Body of pancreas (tissue), 4 donors: Measurements from ENCODE around the gene SCO1.

ENCODE experiments used
- POLR2A ChIP-seq, 3 donors: fragments of 450-650 bp; IDR thresholded peaks; one replicate each; pipeline ENCODE4 v1.6.1; 2016; ENCODE audit warnings: antibody characterized with exemption in 3 of 3, mild to moderate bottlenecking in 2 of 3
- TF ChIP-seq, protein P1 (sequence below), 7 experiments: fragments of 450-650 bp in 4 of 7; fragments of 200-600 bp in 3 of 7; sonication (generic) in 3 of 7; IDR thresholded peaks; one replicate each; pipeline ENCODE4 v1.5.1; 2016 to 2019; ENCODE audit warnings: antibody characterized with exemption in 7 of 7

GRCh38 chr17:10648956-10649355, 48.4 kb downstream of the SCO1 start:
- TF ChIP-seq, protein P1, sequence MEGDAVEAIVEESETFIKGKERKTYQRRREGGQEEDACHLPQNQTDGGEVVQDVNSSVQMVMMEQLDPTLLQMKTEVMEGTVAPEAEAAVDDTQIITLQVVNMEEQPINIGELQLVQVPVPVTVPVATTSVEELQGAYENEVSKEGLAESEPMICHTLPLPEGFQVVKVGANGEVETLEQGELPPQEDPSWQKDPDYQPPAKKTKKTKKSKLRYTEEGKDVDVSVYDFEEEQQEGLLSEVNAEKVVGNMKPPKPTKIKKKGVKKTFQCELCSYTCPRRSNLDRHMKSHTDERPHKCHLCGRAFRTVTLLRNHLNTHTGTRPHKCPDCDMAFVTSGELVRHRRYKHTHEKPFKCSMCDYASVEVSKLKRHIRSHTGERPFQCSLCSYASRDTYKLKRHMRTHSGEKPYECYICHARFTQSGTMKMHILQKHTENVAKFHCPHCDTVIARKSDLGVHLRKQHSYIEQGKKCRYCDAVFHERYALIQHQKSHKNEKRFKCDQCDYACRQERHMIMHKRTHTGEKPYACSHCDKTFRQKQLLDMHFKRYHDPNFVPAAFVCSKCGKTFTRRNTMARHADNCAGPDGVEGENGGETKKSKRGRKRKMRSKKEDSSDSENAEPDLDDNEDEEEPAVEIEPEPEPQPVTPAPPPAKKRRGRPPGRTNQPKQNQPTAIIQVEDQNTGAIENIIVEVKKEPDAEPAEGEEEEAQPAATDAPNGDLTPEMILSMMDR (IDR thresholded peaks at IDR 0.05) = no peak
- no peak for TF ChIP-seq POLR2A (IDR thresholded peaks at IDR 0.05)
